ENCODE measurements around the gene RYR1. TPM values are rescaled to one million over a fixed set of nuclear protein-coding genes. Genes with fewer than 3 reads are reported as not detected.
A peak's percentile ranks its signal among the peaks of the same experiment; 100 is the strongest.
"Not testable (repeated sequence)": the region's sequence is repeated elsewhere in the genome, so short reads cannot be mapped to it uniquely, and the experiment has no call there.

RYR1 gene
- total RNA-seq, 1 donor, result 0.10 TPM

- H3K9me3 ChIP-seq (ENCODE audit: low read depth, low read length); H3K27me3 ChIP-seq (ENCODE audit: insufficient read depth, low read length); H3K4me1 ChIP-seq (ENCODE audit: insufficient read depth, low read length); H3K4me3 ChIP-seq (ENCODE audit: low read length): not testable (repeated sequence)
Observed at GRCh38 chr19:38411898-38412297, 21.6 kb upstream of the RYR1 start.

GRCh38 chr19:38412491-38412890 lies 21.0 kb upstream of the RYR1 start:
- no peaks in the 10 kb centered on the region for H3K9me3 ChIP-seq (ENCODE audit: low read depth, low read length)
- peaks cover 10% of the 10 kb centered on the region for H3K4me1 ChIP-seq (ENCODE audit: insufficient read depth, low read length)
- no peak overlapping the region for H3K4me3 ChIP-seq (ENCODE audit: low read length)
- no peaks in the 10 kb centered on the region for H3K27me3 ChIP-seq (ENCODE audit: insufficient read depth, low read length)

DNA sequence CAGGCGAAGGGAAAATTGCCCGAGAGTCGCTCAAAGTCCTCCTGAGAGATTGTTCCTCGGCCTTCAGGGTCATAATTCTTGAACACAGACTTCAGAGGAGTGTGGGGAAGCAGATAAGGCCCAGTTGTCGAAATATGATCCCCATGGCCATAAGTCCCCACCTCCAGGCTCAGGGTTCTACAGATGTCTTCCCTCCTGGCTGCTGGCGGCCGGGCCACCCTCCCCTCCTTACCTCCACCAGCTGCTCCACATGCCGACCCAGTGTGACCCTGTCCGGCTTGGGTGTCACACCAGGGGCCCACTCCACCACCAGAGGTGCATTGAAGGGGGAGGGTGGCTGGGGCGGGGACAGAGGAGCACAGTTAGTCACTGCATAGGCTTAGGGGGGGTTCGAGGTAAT lies 20.5 kb upstream of the RYR1 start:
- Histone ChIP-seq H3K4me1 (ENCODE audit: insufficient read depth, low read length) (peaks cover 14% of the 10 kb centered on the region), H3K9me3 (ENCODE audit: low read depth, low read length) (no peaks in the 10 kb centered on the region), H3K27me3 (ENCODE audit: insufficient read depth, low read length) (no peaks in the 10 kb centered on the region), H3K4me3 (ENCODE audit: low read length) (no peak overlapping the region)

- Histone ChIP-seq H3K4me1 (ENCODE audit: insufficient read depth, low read length) (peaks cover 19% of the 10 kb centered on the region), H3K4me3 (ENCODE audit: low read length) (no peak overlapping the region), H3K27me3 (ENCODE audit: insufficient read depth, low read length) (no peaks in the 10 kb centered on the region), H3K9me3 (ENCODE audit: low read depth, low read length) (no peaks in the 10 kb centered on the region)
Observed at GRCh38 chr19:38413416-38413815, 20.1 kb upstream of the RYR1 start.

DNA sequence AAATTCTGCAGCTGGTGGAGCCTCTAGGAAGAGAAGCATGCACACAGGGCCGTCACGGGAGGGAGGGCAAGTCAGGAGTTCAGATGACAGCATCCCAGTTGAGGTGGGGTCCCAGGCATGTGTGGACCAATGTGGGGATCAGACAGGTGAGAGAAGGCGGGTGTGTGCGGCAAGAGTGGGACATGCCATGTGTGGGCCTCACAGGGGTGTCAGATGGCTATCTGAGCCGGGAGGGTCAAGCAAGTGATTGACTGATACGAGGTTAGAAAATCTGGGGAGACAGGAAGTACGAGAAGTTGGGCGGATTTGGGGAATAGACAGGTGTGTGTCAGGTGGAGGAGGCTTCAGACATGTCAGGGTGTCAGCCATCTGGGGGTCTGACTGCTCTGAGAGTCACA lies 16.3 kb upstream of the RYR1 start:
- no peaks in the 10 kb centered on the region for H3K27me3 ChIP-seq (ENCODE audit: insufficient read depth, low read length)
- H3K9me3 ChIP-seq (ENCODE audit: low read depth, low read length), result no peaks in the 10 kb centered on the region
- peaks cover 19% of the 10 kb centered on the region for H3K4me1 ChIP-seq (ENCODE audit: insufficient read depth, low read length)
- no peak overlapping the region for H3K4me3 ChIP-seq (ENCODE audit: low read length)

DNA sequence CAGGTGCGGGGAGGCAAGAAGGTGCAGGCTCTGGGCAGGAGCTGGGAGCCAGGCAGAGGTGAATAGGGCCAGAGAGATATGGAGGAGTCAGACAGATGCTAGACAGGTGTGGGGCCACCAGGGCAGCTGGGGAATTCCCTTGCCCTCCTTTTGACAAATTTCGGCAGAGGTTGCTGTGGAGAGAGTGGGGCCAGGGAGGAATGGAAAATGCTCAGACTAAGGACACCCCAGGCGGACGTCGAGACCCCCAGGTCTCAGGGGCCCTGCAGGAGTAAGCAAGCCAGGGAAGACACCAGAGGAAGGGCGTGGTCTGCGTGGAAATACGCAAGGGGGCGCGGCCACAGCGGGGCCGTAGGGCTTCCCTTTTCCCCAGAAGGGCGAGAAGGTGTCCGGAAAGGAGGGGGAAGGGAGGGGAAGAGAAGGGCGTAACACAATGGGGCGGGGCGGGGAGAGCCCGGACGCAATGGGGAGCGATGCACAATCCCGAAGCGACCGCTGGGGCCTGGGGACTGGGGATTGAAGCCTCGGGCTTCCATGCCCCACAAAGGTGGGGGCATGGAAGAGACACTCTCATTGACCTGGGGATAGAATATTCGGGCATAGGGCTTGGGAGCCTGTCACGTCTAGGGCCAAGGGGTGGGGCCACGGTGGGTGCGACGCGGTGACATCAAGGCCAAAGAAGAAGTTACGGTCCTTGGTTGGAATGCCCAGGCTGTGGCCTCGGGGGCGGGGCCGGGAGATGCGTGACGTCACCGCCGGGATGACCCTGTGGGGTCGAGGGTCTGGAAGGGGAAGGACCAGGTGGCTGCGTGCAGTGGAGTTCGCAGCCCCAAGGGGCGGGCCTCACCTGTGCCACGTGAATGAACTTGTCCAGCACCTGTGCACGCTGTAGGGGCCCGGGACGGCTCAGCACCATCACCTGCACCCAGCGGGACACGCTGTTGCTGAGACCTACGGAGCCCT lies 15.7 kb upstream of the RYR1 start:
- Histone ChIP-seq H3K9me3 (ENCODE audit: low read depth, low read length) (no peaks in the 10 kb centered on the region), H3K4me1 (ENCODE audit: insufficient read depth, low read length) (peaks cover 19% of the 10 kb centered on the region), H3K27me3 (ENCODE audit: insufficient read depth, low read length) (no peaks in the 10 kb centered on the region), H3K4me3 (ENCODE audit: low read length) (peak overlapping the region; percentile 33)

GRCh38 chr19:38420935-38421334 lies 12.6 kb upstream of the RYR1 start:
- Histone ChIP-seq H3K4me1 (ENCODE audit: insufficient read depth, low read length) (peaks cover 42% of the 10 kb centered on the region), H3K9me3 (ENCODE audit: low read depth, low read length) (no peaks in the 10 kb centered on the region), H3K27me3 (ENCODE audit: insufficient read depth, low read length) (no peaks in the 10 kb centered on the region), H3K4me3 (ENCODE audit: low read length) (no peak overlapping the region)

DNA sequence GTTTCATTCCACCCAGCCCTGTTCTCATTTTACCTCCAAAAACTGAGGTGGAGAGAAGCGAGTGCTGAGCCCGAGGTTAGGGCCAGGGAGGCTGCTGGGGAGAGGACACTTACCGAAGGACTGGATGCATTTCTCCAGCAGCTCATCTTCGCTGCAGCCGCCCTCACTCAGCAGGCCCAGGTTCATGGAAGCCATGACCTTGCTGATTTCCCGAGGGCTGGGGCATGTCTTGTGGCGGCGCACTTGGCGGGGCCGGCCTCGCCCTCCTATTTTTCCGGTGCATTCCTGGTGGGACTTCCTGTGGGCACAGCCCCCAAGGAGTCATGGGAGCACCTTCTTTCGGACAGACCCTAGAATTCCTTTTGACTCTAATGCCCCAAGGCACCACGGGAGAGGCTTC lies 11.6 kb upstream of the RYR1 start:
- no peaks in the 10 kb centered on the region for H3K27me3 ChIP-seq (ENCODE audit: insufficient read depth, low read length)
- H3K9me3 ChIP-seq (ENCODE audit: low read depth, low read length), result no peaks in the 10 kb centered on the region
- no peak overlapping the region for H3K4me3 ChIP-seq (ENCODE audit: low read length)
- peaks cover 46% of the 10 kb centered on the region for H3K4me1 ChIP-seq (ENCODE audit: insufficient read depth, low read length)

DNA sequence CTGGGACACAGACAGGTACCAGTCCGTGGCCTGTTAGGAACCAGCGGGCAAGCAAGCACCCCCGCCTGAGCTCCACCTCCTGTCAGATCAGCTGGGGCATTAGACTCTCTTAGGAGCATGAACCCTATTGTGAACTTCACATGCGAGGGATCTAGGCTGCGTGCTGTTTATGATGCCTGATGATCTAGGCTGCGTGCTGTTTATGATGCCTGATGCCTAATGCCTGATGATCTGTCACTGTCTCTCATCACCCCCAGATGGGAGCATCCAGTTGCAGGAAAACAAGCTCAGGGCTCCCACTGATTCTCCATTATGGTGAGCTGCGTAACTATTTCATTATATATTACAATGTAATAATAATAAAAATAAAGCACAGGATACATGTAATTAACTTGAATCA lies 11.1 kb upstream of the RYR1 start:
- H3K4me3 ChIP-seq (ENCODE audit: low read length), result no peak overlapping the region
- H3K4me1 ChIP-seq (ENCODE audit: insufficient read depth, low read length), result peaks cover 40% of the 10 kb centered on the region
- H3K9me3 ChIP-seq (ENCODE audit: low read depth, low read length), result no peaks in the 10 kb centered on the region
- H3K27me3 ChIP-seq (ENCODE audit: insufficient read depth, low read length), result no peaks in the 10 kb centered on the region

DNA sequence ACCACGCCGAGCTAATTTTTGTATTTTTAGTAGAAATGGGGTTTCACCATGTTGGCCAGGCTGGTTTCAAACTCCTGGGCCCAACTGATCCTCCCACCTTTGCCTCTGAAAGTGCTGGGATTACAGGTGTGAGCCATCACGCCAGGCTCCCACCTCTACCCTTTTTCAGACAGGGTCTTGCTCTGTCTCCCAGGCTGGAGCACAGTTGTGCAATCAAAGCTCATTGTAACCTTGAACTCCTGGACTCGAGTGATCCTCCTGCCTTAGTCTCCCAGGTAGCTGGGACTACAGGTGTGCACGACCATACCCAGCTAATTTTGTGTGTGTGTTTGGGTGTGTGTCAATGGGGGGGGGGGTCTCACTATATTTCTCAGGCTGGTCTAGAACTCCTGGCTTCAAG lies 9.2 kb upstream of the RYR1 start:
- H3K27me3 ChIP-seq (ENCODE audit: insufficient read depth, low read length), result no peaks in the 10 kb centered on the region
- peaks cover 26% of the 10 kb centered on the region for H3K4me1 ChIP-seq (ENCODE audit: insufficient read depth, low read length)
- H3K9me3 ChIP-seq (ENCODE audit: low read depth, low read length), result no peaks in the 10 kb centered on the region
- H3K4me3 ChIP-seq (ENCODE audit: low read length), result no peak overlapping the region

- Histone ChIP-seq H3K9me3 (ENCODE audit: low read depth, low read length) (no peaks in the 10 kb centered on the region), H3K4me1 (ENCODE audit: insufficient read depth, low read length) (peaks cover 26% of the 10 kb centered on the region), H3K27me3 (ENCODE audit: insufficient read depth, low read length) (no peaks in the 10 kb centered on the region), H3K4me3 (ENCODE audit: low read length) (peak overlapping the region; percentile 67)
Observed at GRCh38 chr19:38425222-38425809, 8.2 kb upstream of the RYR1 start.

- Histone ChIP-seq H3K4me1 (ENCODE audit: insufficient read depth, low read length) (peaks cover 26% of the 10 kb centered on the region), H3K27me3 (ENCODE audit: insufficient read depth, low read length) (no peaks in the 10 kb centered on the region), H3K9me3 (ENCODE audit: low read depth, low read length) (no peaks in the 10 kb centered on the region), H3K4me3 (ENCODE audit: low read length) (peak within 1 kb of the TSS; percentile 67)
Observed at GRCh38 chr19:38425810-38426466, 7.6 kb upstream of the RYR1 start, which contains the start of gene RASGRP4. Gene RASGRP4, minus strand, starts transcription at chr19:38426219. Its CDS starts 128 bp downstream, at chr19:38426091.

DNA sequence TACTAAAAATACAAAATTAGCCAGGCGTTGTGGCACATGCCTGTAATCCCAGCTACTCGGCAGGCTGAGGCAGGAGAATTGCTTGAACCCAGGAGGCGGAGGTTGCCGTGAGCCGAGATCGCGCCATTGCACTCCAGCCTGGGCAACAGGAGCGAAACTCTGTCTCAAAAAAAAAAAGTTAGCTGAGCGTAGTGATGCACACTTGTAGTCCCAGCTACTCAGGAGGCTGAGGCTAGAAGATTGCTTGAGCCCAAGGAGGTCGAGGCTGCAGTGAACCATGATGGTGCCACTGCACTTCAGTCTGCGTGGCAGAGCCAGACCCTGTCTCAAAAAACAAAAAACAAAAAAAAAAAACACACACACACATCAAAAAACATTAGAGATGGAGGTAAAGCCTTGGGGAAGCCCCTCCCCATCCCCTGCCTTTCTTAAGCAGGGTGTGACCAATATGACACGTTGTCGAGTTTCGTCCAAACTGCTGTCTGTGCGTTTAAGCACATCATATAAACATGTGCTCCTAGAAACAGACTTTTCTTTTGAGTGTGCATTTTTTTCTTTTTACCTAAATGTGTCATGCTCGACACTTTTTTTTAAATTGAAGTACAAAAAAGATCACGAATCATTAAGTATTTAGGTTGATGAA lies 6.3 kb upstream of the RYR1 start:
- H3K4me3 ChIP-seq (ENCODE audit: low read length); H3K9me3 ChIP-seq (ENCODE audit: low read depth, low read length); H3K27me3 ChIP-seq (ENCODE audit: insufficient read depth, low read length): not testable (repeated sequence)
- peaks cover 26% of the 10 kb centered on the region for H3K4me1 ChIP-seq (ENCODE audit: insufficient read depth, low read length)

DNA sequence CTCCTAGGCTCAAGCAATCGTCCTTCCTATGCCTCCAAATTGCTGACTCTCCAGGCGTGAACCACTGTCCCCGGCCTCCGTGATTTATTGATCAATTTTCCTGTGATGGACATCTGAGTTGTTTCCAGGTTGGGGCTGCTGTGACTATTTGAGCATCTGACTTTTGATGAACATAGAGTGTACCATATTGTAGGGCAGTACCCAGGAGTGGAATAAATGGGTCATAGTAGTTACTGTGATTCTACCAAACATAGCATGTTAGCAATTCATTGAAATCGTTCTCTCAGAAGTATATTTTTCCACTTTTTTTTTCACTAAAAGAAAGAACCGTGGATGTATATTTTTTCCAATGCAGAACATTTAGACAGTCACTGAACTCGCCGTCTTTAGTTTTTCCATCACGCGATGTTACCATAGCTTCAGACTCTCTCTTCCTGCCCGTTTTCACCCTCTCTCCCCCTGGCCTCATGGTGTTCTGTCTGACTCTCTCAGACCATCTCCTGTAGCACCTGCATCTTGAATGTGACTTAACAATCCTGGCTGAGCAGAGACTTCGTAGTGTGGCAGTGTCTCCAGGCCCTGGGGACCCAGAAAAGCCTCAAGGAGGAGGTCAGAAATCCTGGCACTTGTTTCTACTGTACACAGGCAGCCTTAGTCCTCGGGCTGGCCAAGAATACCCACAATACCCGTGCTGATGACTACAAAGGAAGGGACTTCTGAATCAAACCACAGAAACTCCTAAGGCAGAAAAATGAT lies 4.3 kb upstream of the RYR1 start:
- peaks cover 6% of the 10 kb centered on the region for H3K27me3 ChIP-seq (ENCODE audit: insufficient read depth, low read length)
- H3K9me3 ChIP-seq (ENCODE audit: low read depth, low read length), result no peaks in the 10 kb centered on the region
- peaks cover 24% of the 10 kb centered on the region for H3K4me1 ChIP-seq (ENCODE audit: insufficient read depth, low read length)
- H3K4me3 ChIP-seq (ENCODE audit: low read length), result no peak overlapping the region
